Left lung (tissue), 10 donors: ENCODE results near the gene EXD3. TPM values are rescaled to one million over a fixed set of nuclear protein-coding genes. Genes with fewer than 3 reads are reported as not detected.

ENCODE experiments used
- ATAC-seq: fragments of 200-7000 bp; cut with Tn5 transposase; one replicate; pipeline ENCODE4 v1.9.1; 2020; ENCODE audit warnings: moderate library complexity
- DNase-seq, 4 donors: peaks; one replicate each; pipeline ENCODE4 v3.0.0-alpha.2; 2013 to 2020
- H3K27ac ChIP-seq, 2 donors: fragments of 200-600 bp; sonication (generic) in 1 of 2; one replicate each; pipeline versions ENCODE4 v1.5.0 to v1.8.0; 2020 to 2021
- H3K27me3 ChIP-seq, 2 donors: fragments of 200-600 bp; sonication (generic) in 1 of 2; one replicate each; pipeline versions ENCODE4 v1.5.0 to v1.8.0; 2020 to 2021
- H3K36me3 ChIP-seq, 2 donors: fragments of 200-600 bp; sonication (generic) in 1 of 2; one replicate each; pipeline versions ENCODE4 v1.5.0 to v1.8.0; 2020 to 2021
- H3K4me1 ChIP-seq, 2 donors: fragments of 200-600 bp; one replicate each; pipeline ENCODE4 v1.8.0; 2021
- H3K4me3 ChIP-seq, 2 donors: fragments of 200-600 bp; sonication (generic) in 1 of 2; one replicate each; pipeline versions ENCODE4 v1.5.0 to v1.8.0; 2020 to 2021; ENCODE audit warnings: mild to moderate bottlenecking in 1 of 2
- H3K9me3 ChIP-seq, 2 donors: fragments of 200-600 bp; sonication (generic) in 1 of 2; one replicate each; pipeline versions ENCODE4 v1.5.0 to v1.8.0; 2020 to 2021
- CTCF ChIP-seq, 2 donors: fragments of 200-600 bp; sonication (generic) in 1 of 2; IDR thresholded peaks; one replicate each; pipeline versions ENCODE4 v1.5.0 to v1.8.0; 2021; ENCODE audit warnings: antibody characterized with exemption in 2 of 2
- intact Hi-C, 2 donors: fragments of 100-400 bp; cut with DNase I; formaldehyde crosslinking; loops; one replicate each; pipeline versions ENCODE4 v1.11.2 to v1.14.2; 2022
- polyA plus RNA-seq, 6 donors: library from polyadenylated mRNA; unstranded; fragments of 120-200 nt; gene quantifications; one replicate each; pipeline ENCODE4 v1.2.1, GENCODE V29; 2013; ENCODE audit not compliant: insufficient read length in 6 of 6
- total RNA-seq, 2 donors: library from RNA; stranded (reverse); fragmentation: NEBNext Ultra II Directional; extraction: Animal tissue kit (Norgen Biotek cat#: 25700); gene quantifications; one replicate each; pipeline ENCODE4 v1.2.1, GENCODE V29; 2021
- donor health status: DM: no; HTN: yes; CAD: no.
- donor health status: DM: no; HTN: no; CAD: no.

EXD3 gene
- total and polyA plus RNA-seq, 8 donors: 13.2 to 21.8 (median 16.6) TPM

- DNase-seq (peak in 2 of 4 donors; percentile 44 to 76), ATAC-seq (no peak)
- Histone ChIP-seq H3K27ac (no peak overlapping the region), H3K27me3 (no peaks in the 10 kb centered on the region), H3K36me3 (peaks cover 0 to 55% of the 10 kb centered on the region in 2 donors), H3K9me3 (no peaks in the 10 kb centered on the region), H3K4me1 (peaks cover 15 to 62% of the 10 kb centered on the region in 2 donors), H3K4me3 (no peak overlapping the region)
- intact Hi-C loops: no loop called here
- peak in 1 of 2 donors; percentile 18 for TF ChIP-seq CTCF (IDR thresholded peaks at IDR 0.05)
Measured at GRCh38 chr9:137280474-137281344, 142.3 kb downstream of the EXD3 start.

GRCh38 chr9:137279741-137280473 lies 143.1 kb downstream of the EXD3 start:
- Histone ChIP-seq H3K4me3 (no peak overlapping the region), H3K27me3 (no peaks in the 10 kb centered on the region), H3K4me1 (peaks cover 15 to 70% of the 10 kb centered on the region in 2 donors), H3K9me3 (no peaks in the 10 kb centered on the region), H3K27ac (no peak overlapping the region), H3K36me3 (peaks cover 0 to 55% of the 10 kb centered on the region in 2 donors)
- DNase-seq: peak in 1 of 4 donors; percentile 60
- TF ChIP-seq CTCF (IDR thresholded peaks at IDR 0.05): no peak
- no peak for ATAC-seq
- intact Hi-C loops: no loop called here

GRCh38 chr9:137278721-137279711 lies 143.9 kb downstream of the EXD3 start:
- Histone ChIP-seq H3K27ac (peak overlapping the region; percentile 93 to 96), H3K4me1 (peaks cover 18 to 70% of the 10 kb centered on the region in 2 donors), H3K36me3 (peaks cover 0 to 54% of the 10 kb centered on the region in 2 donors), H3K4me3 (peak overlapping the region; percentile 59 to 87), H3K9me3 (no peaks in the 10 kb centered on the region), H3K27me3 (no peaks in the 10 kb centered on the region)
- no peak for TF ChIP-seq CTCF (IDR thresholded peaks at IDR 0.05)
- intact Hi-C loops: no loop called here
- ATAC-seq (no peak), DNase-seq (peak in 1 of 4 donors; percentile 80)

- intact Hi-C loops: no loop called here
- H3K4me1 ChIP-seq: peaks cover 18 to 70% of the 10 kb centered on the region in 2 donors
Measured at GRCh38 chr9:137278061-137278701, 144.8 kb downstream of the EXD3 start.

More at GRCh38 chr9:137278061-137278701, 144.8 kb downstream of the EXD3 start:
- Histone ChIP-seq H3K27ac (peak overlapping the region; percentile 93 to 96), H3K36me3 (peaks cover 0 to 48% of the 10 kb centered on the region in 2 donors), H3K9me3 (no peaks in the 10 kb centered on the region), H3K27me3 (no peaks in the 10 kb centered on the region), H3K4me3 (peak overlapping the region; percentile 59 to 87)
- TF ChIP-seq CTCF (IDR thresholded peaks at IDR 0.05): no peak
- DNase-seq (peak in 1 of 4 donors; percentile 90), ATAC-seq (peak; percentile 0)
